Measurements from ENCODE around the gene SLC4A3. TPM values are rescaled to one million over a fixed set of nuclear protein-coding genes. Genes with fewer than 3 reads are reported as not detected.

SLC4A3 gene
- polyA plus RNA-seq, 3 donors from 2014 or later, result 0.52 TPM; not detected in 2

GRCh38 chr2:219638948-219639755, 11.7 kb downstream of the SLC4A3 start:
- H3K27ac Mint-ChIP-seq, result peak overlapping the region in 1 of 6 donors; percentile 56
- no peaks in the 10 kb centered on the region for H3K36me3 Mint-ChIP-seq
- H3K4me3 Mint-ChIP-seq, result peak overlapping the region in 1 of 5 donors; percentile 46
- peaks cover 14% of the 10 kb centered on the region in 2 donors for H3K4me1 Mint-ChIP-seq
- peak in 1 of 3 donors; percentile 7 for DNase-seq
- H3K9me3 Mint-ChIP-seq, result no peaks in the 10 kb centered on the region
- peaks cover 2 to 10% (median 7%) of the 10 kb centered on the region in 3 donors for H3K27me3 Mint-ChIP-seq (ENCODE audit: low read depth in 3 of 3)

GRCh38 chr2:219641390-219642068, 14.1 kb downstream of the SLC4A3 start:
- H3K27me3 Mint-ChIP-seq (ENCODE audit: low read depth in 3 of 3), result peaks cover 5 to 10% (median 6%) of the 10 kb centered on the region in 3 donors
- peak overlapping the region in 1 of 6 donors; percentile 62 for H3K27ac Mint-ChIP-seq

GRCh38 chr2:219642069-219642454, 14.6 kb downstream of the SLC4A3 start:
- H3K4me1 Mint-ChIP-seq, result peaks cover 13 to 14% of the 10 kb centered on the region in 2 donors
- H3K9me3 Mint-ChIP-seq, result no peaks in the 10 kb centered on the region
- H3K27ac Mint-ChIP-seq, result peak overlapping the region in 3 of 6 donors; percentile 13 to 62 (median 36)

More at GRCh38 chr2:219641390-219642068, 14.1 kb downstream of the SLC4A3 start:
- Mint-ChIP-seq H3K4me1 (peaks cover 14% of the 10 kb centered on the region in 2 donors), H3K36me3 (no peaks in the 10 kb centered on the region), H3K4me3 (no peak overlapping the region), H3K9me3 (no peaks in the 10 kb centered on the region)
- DNase-seq, result no peak

GRCh38 chr2:219642465-219643083, 15.1 kb downstream of the SLC4A3 start:
- Mint-ChIP-seq H3K27ac (peak overlapping the region in 2 of 6 donors; percentile 13 to 36), H3K4me3 (peak overlapping the region in 1 of 5 donors; percentile 5), H3K9me3 (no peaks in the 10 kb centered on the region), H3K27me3 (ENCODE audit: low read depth in 3 of 3) (peaks cover 5 to 8% (median 6%) of the 10 kb centered on the region in 3 donors), H3K36me3 (no peaks in the 10 kb centered on the region), H3K4me1 (peaks cover 13 to 14% of the 10 kb centered on the region in 2 donors)
- peak; percentile 80 to 83 (median 82) for DNase-seq

More at GRCh38 chr2:219642069-219642454, 14.6 kb downstream of the SLC4A3 start:
- no peak for DNase-seq
- H3K4me3 Mint-ChIP-seq, result peak overlapping the region in 1 of 5 donors; percentile 5
- H3K36me3 Mint-ChIP-seq, result no peaks in the 10 kb centered on the region
- H3K27me3 Mint-ChIP-seq (ENCODE audit: low read depth in 3 of 3), result peaks cover 5 to 10% (median 6%) of the 10 kb centered on the region in 3 donors

GRCh38 chr2:219643084-219643473, 15.6 kb downstream of the SLC4A3 start:
- DNase-seq, result no peak
- Mint-ChIP-seq H3K4me3 (no peak overlapping the region), H3K27ac (no peak overlapping the region), H3K27me3 (ENCODE audit: low read depth in 3 of 3) (peaks cover 5 to 9% (median 6%) of the 10 kb centered on the region in 3 donors), H3K4me1 (peaks cover 13 to 14% of the 10 kb centered on the region in 2 donors), H3K9me3 (no peaks in the 10 kb centered on the region), H3K36me3 (no peaks in the 10 kb centered on the region)

- peaks cover 10% of the 10 kb centered on the region in 2 donors for H3K4me1 Mint-ChIP-seq
- H3K4me3 Mint-ChIP-seq, result no peak overlapping the region
- no peak for DNase-seq
- H3K36me3 Mint-ChIP-seq, result no peaks in the 10 kb centered on the region
- H3K9me3 Mint-ChIP-seq, result no peaks in the 10 kb centered on the region
- H3K27me3 Mint-ChIP-seq (ENCODE audit: low read depth in 3 of 3), result peaks cover 5 to 13% (median 6%) of the 10 kb centered on the region in 3 donors
- no peak overlapping the region for H3K27ac Mint-ChIP-seq
These were observed 16.5 kb downstream of the SLC4A3 start for GRCh38 chr2:219643788-219644398.

GRCh38 chr2:219644801-219645480, 17.5 kb downstream of the SLC4A3 start:
- no peaks in the 10 kb centered on the region for H3K9me3 Mint-ChIP-seq

GRCh38 chr2:219645631-219646527, 18.4 kb downstream of the SLC4A3 start:
- H3K4me3 Mint-ChIP-seq, result no peak overlapping the region
- no peak overlapping the region for H3K27ac Mint-ChIP-seq
- H3K4me1 Mint-ChIP-seq, result peaks cover 4 to 6% of the 10 kb centered on the region in 2 donors
- H3K27me3 Mint-ChIP-seq (ENCODE audit: low read depth in 3 of 3), result peaks cover 6 to 13% (median 9%) of the 10 kb centered on the region in 3 donors
- no peak for DNase-seq
- no peaks in the 10 kb centered on the region for H3K9me3 Mint-ChIP-seq
- H3K36me3 Mint-ChIP-seq, result no peaks in the 10 kb centered on the region

More at GRCh38 chr2:219644801-219645480, 17.5 kb downstream of the SLC4A3 start:
- Mint-ChIP-seq H3K4me3 (no peak overlapping the region), H3K4me1 (peaks cover 4 to 6% of the 10 kb centered on the region in 2 donors), H3K27ac (no peak overlapping the region), H3K27me3 (ENCODE audit: low read depth in 3 of 3) (peaks cover 3 to 13% (median 6%) of the 10 kb centered on the region in 3 donors), H3K36me3 (no peaks in the 10 kb centered on the region)
- DNase-seq, result no peak

GRCh38 chr2:219648176-219648575, 20.7 kb downstream of the SLC4A3 start:
- Mint-ChIP-seq H3K27ac (no peak overlapping the region), H3K9me3 (no peaks in the 10 kb centered on the region), H3K4me1 (no peaks in the 10 kb centered on the region), H3K27me3 (ENCODE audit: low read depth in 3 of 3) (peaks cover 3 to 12% (median 10%) of the 10 kb centered on the region in 3 donors), H3K4me3 (no peak overlapping the region), H3K36me3 (no peaks in the 10 kb centered on the region)
- DNase-seq, result no peak

- no peak overlapping the region for H3K4me3 Mint-ChIP-seq
- no peak overlapping the region for H3K27ac Mint-ChIP-seq
- no peaks in the 10 kb centered on the region for H3K36me3 Mint-ChIP-seq
- no peaks in the 10 kb centered on the region for H3K9me3 Mint-ChIP-seq
- peaks cover 3 to 14% (median 9%) of the 10 kb centered on the region in 3 donors for H3K27me3 Mint-ChIP-seq (ENCODE audit: low read depth in 3 of 3)
- H3K4me1 Mint-ChIP-seq, result no peaks in the 10 kb centered on the region
- no peak for DNase-seq
These were observed 21.5 kb downstream of the SLC4A3 start for GRCh38 chr2:219648963-219649362.

GRCh38 chr2:219650426-219651248, 23.2 kb downstream of the SLC4A3 start:
- H3K9me3 Mint-ChIP-seq, result no peaks in the 10 kb centered on the region

More at GRCh38 chr2:219650426-219651248, 23.2 kb downstream of the SLC4A3 start:
- no peaks in the 10 kb centered on the region for H3K36me3 Mint-ChIP-seq
- peaks cover 3 to 12% (median 11%) of the 10 kb centered on the region in 3 donors for H3K27me3 Mint-ChIP-seq (ENCODE audit: low read depth in 3 of 3)
- H3K4me1 Mint-ChIP-seq, result no peaks in the 10 kb centered on the region
- no peak overlapping the region for H3K27ac Mint-ChIP-seq
- no peak for DNase-seq
- no peak overlapping the region for H3K4me3 Mint-ChIP-seq

Data from immature natural killer cell (primary cell).